ENCODE results near the gene MOCOS. TPM values are rescaled to one million over a fixed set of nuclear protein-coding genes. Genes with fewer than 3 reads are reported as not detected.

The MOCOS gene
- total RNA-seq, 3 donors from 2014 or later: 3.3 to 4.7 (median 4.4) TPM

- intact Hi-C loops (cut with DNase I, micrococcal nuclease): no loop called here
- no peaks in the 10 kb centered on the region for H3K36me3 ChIP-seq (ENCODE audit: low read depth)
- ATAC-seq (no peak), DNase-seq (no peak)
- H3K4me3 ChIP-seq: no peak overlapping the region
- TF ChIP-seq CTCF (IDR thresholded peaks at IDR 0.05): no peak
- H3K4me1 ChIP-seq (ENCODE audit: low read depth): no peaks in the 10 kb centered on the region
- H3K9me3 ChIP-seq: no peaks in the 10 kb centered on the region
Observed at GRCh38 chr18:36275561-36275960, 88.3 kb downstream of the MOCOS start.

- DNase-seq: no peak
Observed at GRCh38 chr18:36279001-36279400, 91.7 kb downstream of the MOCOS start.

GRCh38 chr18:36281936-36282335 is 94.6 kb downstream of the MOCOS start:
- H3K4me1 ChIP-seq (ENCODE audit: low read depth): no peaks in the 10 kb centered on the region
- ATAC-seq (no peak), DNase-seq (no peak)
- H3K9me3 ChIP-seq: no peaks in the 10 kb centered on the region
- no peaks in the 10 kb centered on the region for H3K36me3 ChIP-seq (ENCODE audit: low read depth)
- intact Hi-C loops (cut with DNase I, micrococcal nuclease): loop anchor here in 1 of 2 donors (10.0 kb wide), 1 partner anchor 267 kb away; no protein-coding TSS in a partner anchor
- no peak for TF ChIP-seq CTCF (IDR thresholded peaks at IDR 0.05)
- no peak overlapping the region for H3K4me3 ChIP-seq

More at GRCh38 chr18:36279001-36279400, 91.7 kb downstream of the MOCOS start:
- intact Hi-C loops (cut with DNase I, micrococcal nuclease): no loop called here
- ATAC-seq: no peak
- no peak for TF ChIP-seq CTCF (IDR thresholded peaks at IDR 0.05)
- Histone ChIP-seq H3K4me3 (no peak overlapping the region), H3K36me3 (ENCODE audit: low read depth) (no peaks in the 10 kb centered on the region), H3K9me3 (no peaks in the 10 kb centered on the region), H3K4me1 (ENCODE audit: low read depth) (no peaks in the 10 kb centered on the region)

- H3K4me1 ChIP-seq (ENCODE audit: low read depth): no peaks in the 10 kb centered on the region
- ATAC-seq (no peak), DNase-seq (no peak)
- no peak overlapping the region for H3K4me3 ChIP-seq
- intact Hi-C loops (cut with DNase I, micrococcal nuclease): loop anchor here in 1 of 2 donors (10.0 kb wide), 1 partner anchor 269 kb away; no protein-coding TSS in a partner anchor
- no peak for TF ChIP-seq CTCF (IDR thresholded peaks at IDR 0.05)
- H3K36me3 ChIP-seq (ENCODE audit: low read depth): no peaks in the 10 kb centered on the region
- H3K9me3 ChIP-seq: no peaks in the 10 kb centered on the region
Observed at GRCh38 chr18:36283448-36283847, 96.2 kb downstream of the MOCOS start.

GRCh38 chr18:36284268-36284667 is 97.0 kb downstream of the MOCOS start:
- H3K9me3 ChIP-seq: peaks cover 5% of the 10 kb centered on the region
- H3K4me3 ChIP-seq: no peak overlapping the region
- H3K36me3 ChIP-seq (ENCODE audit: low read depth): no peaks in the 10 kb centered on the region
- no peak for ATAC-seq
- intact Hi-C loops (cut with DNase I, micrococcal nuclease): loop anchor here (2.0 to 10.0 kb wide), 2 partner anchors 187 to 269 kb away; no protein-coding TSS in a partner anchor
- TF ChIP-seq CTCF (IDR thresholded peaks at IDR 0.05): no peak
- H3K4me1 ChIP-seq (ENCODE audit: low read depth): no peaks in the 10 kb centered on the region
- no peak for DNase-seq
